Measurements from ENCODE around the gene FAU.
"Not testable (repeated sequence)": the region's sequence is repeated elsewhere in the genome, so short reads cannot be mapped to it uniquely, and the experiment has no call there.

Gene FAU

GRCh38 chr11:65121865-65122696 is at the start of gene FAU, which contains the start of gene MRPL49:
FAU (minus strand) TSS chr11:65122134; CDS start chr11:65121813, 321 bp downstream.
MRPL49 (plus strand) TSS chr11:65122321; CDS start chr11:65122347, 26 bp downstream.
- DNase-seq = peak; percentile 98

- DNase-seq = no peak
These were observed 48.2 kb upstream of the FAU start, which contains the start of gene SPDYC for GRCh38 chr11:65170058-65170534. SPDYC (plus strand) TSS chr11:65170233; CDS start chr11:65171358, 1,125 bp downstream.

- peak; percentile 35 for DNase-seq
These were observed 47.3 kb upstream of the FAU start for GRCh38 chr11:65169164-65169641.

GRCh38 chr11:65167656-65168055 is 45.7 kb upstream of the FAU start:
- DNase-seq = no peak

- no peak for DNase-seq
These were observed 45.0 kb upstream of the FAU start for GRCh38 chr11:65166893-65167292.

- no peak for DNase-seq
These were observed 43.7 kb upstream of the FAU start for GRCh38 chr11:65165410-65166317.

GRCh38 chr11:65163684-65164083 is 41.8 kb upstream of the FAU start:
- DNase-seq = no peak

- no peak for DNase-seq
These were observed 38.7 kb upstream of the FAU start for GRCh38 chr11:65160643-65161042.

GRCh38 chr11:65159012-65159411 is 37.1 kb upstream of the FAU start:
- DNase-seq = no peak

GRCh38 chr11:65157336-65157735 is 35.4 kb upstream of the FAU start:
- DNase-seq = no peak

- DNase-seq = no peak
These were observed 35.0 kb upstream of the FAU start for GRCh38 chr11:65156926-65157325.

GRCh38 chr11:65156256-65156655 is 34.3 kb upstream of the FAU start:
- no peak for DNase-seq

GRCh38 chr11:65152122-65152521 is 30.2 kb upstream of the FAU start:
- DNase-seq = no peak

- no peak for DNase-seq
These were observed 29.5 kb upstream of the FAU start for GRCh38 chr11:65151331-65151899.

- DNase-seq = peak; percentile 36
These were observed 28.8 kb upstream of the FAU start for GRCh38 chr11:65150509-65151299.

- DNase-seq = not testable (repeated sequence)
These were observed 28.2 kb upstream of the FAU start for GRCh38 chr11:65150131-65150508.

GRCh38 chr11:65148657-65149056 is 26.7 kb upstream of the FAU start:
- DNase-seq = no peak

GRCh38 chr11:65147352-65148075 is 25.6 kb upstream of the FAU start:
- no peak for DNase-seq

GRCh38 chr11:65141896-65142494 is 20.1 kb upstream of the FAU start:
- DNase-seq = no peak

GRCh38 chr11:65136515-65137096 is 14.7 kb upstream of the FAU start:
- DNase-seq = no peak

Data from NCI-H226 (cell line).